GM21786 (cell line): ENCODE data around the gene SPATA16.
"Not testable (repeated sequence)": the region's sequence is repeated elsewhere in the genome, so short reads cannot be mapped to it uniquely, and the experiment has no call there.

Source experiments
- ATAC-seq: cut with Tn5 transposase; IDR thresholded peaks from one replicate; pipeline ENCODE4 v1.9.1; 2021; ENCODE audit not compliant: unreplicated experiment

Gene SPATA16

GRCh38 chr3:173064631-173065030, 76.4 kb downstream of the SPATA16 start:
- no peak for ATAC-seq

- ATAC-seq, result no peak
Observed at GRCh38 chr3:173058229-173058628, 82.8 kb downstream of the SPATA16 start.

- no peak for ATAC-seq
Observed at GRCh38 chr3:173055228-173055933, 85.7 kb downstream of the SPATA16 start.

DNA sequence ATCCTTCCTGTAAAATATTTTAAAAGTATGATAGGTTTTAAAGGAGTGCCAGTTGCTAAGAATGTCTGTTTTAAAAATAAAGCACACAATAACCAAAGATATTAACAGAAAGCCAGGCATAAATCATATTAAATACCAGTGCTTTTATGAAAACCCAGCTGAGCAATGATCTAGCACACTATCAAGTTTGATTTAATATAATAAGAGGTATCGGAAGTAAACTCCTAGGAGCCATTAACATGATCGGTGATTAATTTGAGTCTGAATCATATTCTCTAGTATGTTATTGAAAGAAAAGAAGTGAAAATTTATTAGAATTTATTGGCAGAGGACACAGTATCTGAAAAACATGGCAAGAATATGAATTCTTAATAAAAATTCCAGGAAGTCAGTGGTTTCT, 91.7 kb downstream of the SPATA16 start:
- no peak for ATAC-seq

GRCh38 chr3:173045770-173046382, 95.2 kb downstream of the SPATA16 start:
- ATAC-seq, result no peak

DNA sequence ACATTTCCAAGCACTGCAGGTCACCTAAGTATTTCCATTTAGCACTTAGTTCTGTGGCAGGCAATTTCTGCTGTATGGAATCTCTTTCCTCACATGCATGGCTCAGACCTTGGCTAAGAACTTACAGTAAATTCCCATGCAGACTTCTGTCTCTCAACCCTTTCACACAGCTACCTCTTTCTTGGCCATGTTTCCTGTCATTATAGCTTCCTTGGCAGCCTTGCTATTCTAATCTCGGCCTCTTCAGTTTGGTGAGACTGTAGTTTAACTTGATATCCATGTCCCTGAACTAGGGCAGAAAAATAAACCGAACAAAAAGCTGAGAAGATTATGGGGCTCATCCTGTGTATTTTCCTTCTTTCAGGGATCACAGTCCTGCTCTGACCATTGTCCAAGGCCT, 96.0 kb downstream of the SPATA16 start:
- ATAC-seq, result no peak

GRCh38 chr3:173043757-173044156, 97.3 kb downstream of the SPATA16 start:
- ATAC-seq, result no peak

- no peak for ATAC-seq
Observed at GRCh38 chr3:173038484-173038871, 102.6 kb downstream of the SPATA16 start.

DNA sequence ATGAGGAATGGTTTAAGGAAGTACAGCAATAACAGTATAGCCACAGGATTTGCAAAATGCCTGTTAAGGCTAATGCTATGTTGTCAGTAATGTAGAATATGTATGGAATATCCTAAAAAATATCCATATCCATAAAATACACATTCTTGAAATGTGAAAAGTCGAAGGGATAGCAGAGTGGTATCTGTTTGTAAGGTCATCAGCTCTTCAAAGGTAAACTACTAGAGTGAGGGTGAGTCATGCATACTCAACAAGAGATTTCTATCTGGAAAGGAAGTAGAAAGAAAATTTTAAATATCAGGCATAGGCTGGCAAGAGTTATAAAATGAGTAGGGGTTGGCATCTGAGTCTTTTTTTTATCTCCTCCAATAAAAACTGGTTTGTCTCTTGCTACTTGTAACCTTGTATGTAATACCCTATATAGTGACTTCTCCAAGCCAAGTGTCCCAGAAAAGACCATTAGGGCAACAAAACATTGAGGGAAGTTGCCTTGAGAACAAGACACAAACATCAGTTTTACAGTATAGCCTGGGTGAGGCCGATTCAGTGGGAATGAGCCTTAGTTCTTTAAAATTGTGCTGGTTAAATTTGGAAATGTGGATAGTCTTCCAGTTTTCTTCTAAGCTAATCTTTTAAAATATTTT, 103.1 kb downstream of the SPATA16 start:
- no peak for ATAC-seq

DNA sequence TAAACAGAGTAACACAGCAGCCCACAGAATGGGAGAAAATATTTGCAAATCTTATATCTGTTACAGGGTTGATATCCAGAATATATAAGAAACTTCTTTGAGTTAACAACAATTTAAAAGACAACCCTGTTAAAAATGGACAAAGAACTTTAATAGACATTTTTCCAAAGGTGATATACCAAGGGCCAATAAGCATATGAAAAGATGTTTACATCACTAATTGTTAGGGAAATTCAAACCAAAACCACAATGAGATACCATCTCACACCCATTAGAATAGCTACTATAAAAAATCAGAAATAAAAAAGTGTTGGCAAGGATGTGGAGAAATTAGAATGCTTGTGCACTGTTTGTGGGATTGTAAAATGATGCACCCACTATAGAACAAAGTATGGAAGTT, 110.8 kb downstream of the SPATA16 start:
- no peak for ATAC-seq

DNA sequence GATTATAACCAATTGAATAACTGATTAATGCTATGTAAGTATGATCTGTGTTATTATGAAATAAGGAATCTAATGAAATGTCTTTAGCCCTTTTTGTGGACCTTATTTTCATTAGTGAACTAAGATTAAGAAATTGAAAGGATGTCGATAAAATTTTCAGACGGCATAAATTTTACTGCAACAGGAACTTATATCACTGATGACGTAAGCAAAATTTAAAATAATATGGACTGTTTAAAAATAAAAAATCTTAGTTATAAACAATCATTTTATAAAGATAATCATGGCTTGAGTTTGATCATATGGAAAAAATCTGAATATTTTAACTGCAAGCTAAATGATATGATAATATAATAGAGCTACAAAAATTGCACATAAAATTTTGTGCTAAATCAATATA, 112.7 kb downstream of the SPATA16 start:
- no peak for ATAC-seq

DNA sequence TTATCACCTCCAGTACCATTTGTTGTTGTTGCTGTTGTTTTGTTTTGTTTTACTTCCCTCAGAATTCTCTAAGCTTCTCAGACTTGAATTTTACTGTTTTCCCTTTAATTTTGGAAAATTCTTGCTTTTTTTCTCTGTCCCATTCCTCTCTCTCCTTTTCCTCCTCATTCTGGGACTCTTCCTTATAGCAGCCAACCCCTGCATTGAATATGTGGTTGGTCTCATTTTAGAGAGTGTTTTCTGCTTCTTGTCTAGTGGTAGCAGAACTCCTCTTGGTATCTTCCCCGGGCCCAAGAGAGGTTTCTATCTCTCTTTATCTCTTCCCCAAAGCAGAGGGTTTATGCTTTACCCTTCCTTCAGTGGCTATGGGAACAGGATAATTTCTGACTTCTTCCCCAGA, 113.6 kb downstream of the SPATA16 start:
- no peak for ATAC-seq

DNA sequence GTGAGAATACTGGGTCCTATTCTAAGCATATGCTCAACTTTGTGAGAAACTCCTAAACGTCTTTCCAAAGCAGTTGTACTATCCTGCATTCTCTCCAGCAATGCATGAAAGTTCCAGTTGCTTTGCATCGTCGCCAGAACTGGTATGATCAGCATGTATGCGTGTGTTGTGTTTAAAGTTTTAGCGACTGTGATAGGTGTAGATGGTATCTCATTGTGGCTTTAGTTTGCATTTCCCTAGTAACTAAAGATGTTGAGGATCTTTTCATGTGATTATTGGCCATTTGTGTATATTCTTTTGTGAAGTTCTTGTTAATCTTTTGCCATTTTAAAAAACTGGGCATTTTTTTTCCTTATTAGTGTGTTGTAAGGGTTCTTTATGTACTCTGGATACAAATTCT, 115.1 kb downstream of the SPATA16 start:
- ATAC-seq, result no peak

- ATAC-seq, result no peak
Observed at GRCh38 chr3:173021547-173022185, 119.4 kb downstream of the SPATA16 start.

DNA sequence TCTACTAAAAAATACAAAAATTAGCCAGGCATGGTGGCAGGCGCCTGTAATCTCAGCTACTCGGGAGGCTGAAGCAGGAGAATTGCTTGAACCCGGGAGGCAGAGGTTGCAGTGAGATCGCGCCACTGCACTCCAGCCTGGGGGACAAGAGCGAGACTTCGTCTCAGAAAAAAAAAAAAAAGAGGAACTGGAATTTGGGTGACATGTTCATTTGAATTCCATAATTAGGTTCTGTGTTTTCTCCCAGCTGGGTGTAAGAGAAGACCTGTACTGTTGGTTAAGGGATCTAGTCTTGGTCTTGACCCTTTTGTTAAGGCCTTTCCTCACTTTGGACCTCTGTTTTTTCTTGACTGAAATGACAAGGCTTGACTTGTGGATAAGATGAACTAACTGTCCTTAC, 120.9 kb downstream of the SPATA16 start:
- ATAC-seq, result not testable (repeated sequence)

- no peak for ATAC-seq
Observed at GRCh38 chr3:173019378-173019777, 121.7 kb downstream of the SPATA16 start.

DNA sequence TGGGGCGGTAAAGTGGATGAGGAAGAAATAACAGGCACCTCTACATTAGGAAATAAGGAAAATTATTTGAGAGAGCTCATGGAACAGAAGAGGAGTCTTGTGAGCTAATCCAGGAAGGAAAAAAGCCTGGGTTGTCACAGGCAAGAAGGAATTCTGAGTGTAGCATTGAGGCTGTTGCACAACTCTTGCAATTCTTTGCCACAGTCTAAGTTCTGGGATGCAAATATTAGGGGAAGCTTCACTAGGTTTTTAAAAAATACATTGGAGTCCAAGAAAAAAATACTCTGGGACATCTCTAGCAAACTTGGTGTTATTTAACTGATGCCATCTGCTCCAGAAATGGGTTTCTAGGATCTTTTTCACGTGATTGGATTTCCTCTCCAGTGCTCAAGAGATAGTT, 122.3 kb downstream of the SPATA16 start:
- ATAC-seq, result no peak

DNA sequence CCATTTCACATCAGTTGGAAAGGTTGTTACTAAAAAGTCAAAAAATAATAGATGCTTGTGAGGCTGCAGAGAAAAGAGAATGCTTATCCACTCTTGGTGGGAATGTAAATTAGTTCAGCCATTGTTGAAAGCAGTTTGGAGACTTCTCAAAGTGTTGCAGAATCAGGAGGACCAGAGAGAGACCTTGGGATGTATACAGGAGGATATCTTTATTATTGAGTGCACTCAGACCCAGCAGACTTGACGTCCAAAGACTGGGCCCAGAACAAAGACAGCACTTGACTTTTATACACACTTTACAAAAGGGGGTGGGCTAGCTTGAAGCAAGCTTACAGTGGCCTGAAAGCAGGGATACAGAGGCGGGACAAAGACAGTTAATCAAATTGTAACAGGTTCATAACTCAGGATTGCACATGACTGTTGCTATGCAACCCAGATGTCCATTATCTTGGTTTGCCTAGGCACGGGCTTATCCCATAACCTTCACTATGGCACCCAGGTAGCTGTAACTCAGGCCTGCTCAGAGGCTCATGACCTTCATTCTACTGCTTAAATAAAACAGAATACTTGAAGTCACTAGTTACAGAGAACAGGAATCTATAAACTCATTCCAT, 127.7 kb downstream of the SPATA16 start:
- no peak for ATAC-seq

DNA sequence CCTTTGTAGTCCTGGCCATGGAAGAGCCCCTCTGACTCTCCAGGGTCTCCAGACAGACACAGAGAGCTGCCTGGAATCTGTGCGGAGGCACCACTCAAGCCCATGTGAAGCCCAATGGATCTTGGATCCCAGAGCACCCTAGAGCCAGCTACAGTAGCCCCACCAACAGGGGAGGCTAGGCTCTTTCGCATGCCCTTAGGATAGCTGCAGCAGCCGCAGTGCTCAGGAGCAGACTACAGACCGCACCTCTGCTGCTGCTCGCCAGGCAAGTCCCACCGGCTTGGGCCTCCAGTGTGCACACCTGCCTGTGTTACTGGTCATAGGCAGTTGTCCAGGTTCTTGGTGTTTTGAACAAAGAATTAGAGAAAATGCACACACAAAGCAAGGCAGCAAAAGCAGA, 131.6 kb downstream of the SPATA16 start:
- ATAC-seq, result no peak

GRCh38 chr3:173008978-173009377, 132.1 kb downstream of the SPATA16 start:
- ATAC-seq, result no peak

DNA sequence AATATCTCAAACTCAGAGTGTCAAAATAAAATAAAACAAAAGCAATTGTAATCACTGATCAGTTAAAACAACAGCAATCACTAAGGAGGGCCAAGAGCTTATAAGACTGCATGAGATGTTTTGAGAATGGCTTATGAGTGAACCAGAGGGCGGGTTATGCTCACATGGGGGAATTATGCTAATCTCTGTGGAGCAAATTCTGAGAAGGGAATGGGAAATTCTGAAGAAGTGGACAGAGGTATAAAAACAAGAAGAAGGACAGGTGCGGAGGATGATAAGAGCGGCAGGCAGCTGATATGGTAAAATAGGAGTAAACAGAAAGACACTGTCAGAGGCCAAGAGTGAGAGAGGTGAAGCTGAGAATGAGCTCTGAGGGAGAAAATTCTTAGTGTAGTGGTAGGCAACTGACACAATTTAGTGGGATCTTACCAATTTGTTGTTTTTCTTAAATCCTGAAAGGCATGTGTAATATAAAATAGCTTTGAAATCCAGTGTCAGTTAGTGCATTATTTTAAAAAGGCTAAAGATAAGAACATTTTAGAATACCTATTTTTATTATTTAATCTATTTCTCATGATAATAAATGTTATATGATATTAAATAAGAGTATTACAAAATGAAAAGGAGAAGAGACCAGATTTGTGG, 133.8 kb downstream of the SPATA16 start:
- no peak for ATAC-seq
